ENCODE measurements around the gene DNAJB13.

Gene DNAJB13

GRCh38 chr11:73939096-73939495 is 11.7 kb upstream of the DNAJB13 start:
- DNase-seq (ENCODE audit: extremely low read depth, low read depth) = peak; percentile 38
- no peak overlapping the region for H3K4me3 ChIP-seq (replicated peaks; ENCODE audit: low read depth, low read length)
- TF ChIP-seq CTCF (IDR thresholded peaks at IDR 0.05; ENCODE audit: low read depth, low read length, missing control alignments) = no peak

- DNase-seq (ENCODE audit: extremely low read depth, low read depth) = no peak
- H3K4me3 ChIP-seq (replicated peaks; ENCODE audit: low read depth, low read length) = no peak overlapping the region
- TF ChIP-seq CTCF (IDR thresholded peaks at IDR 0.05; ENCODE audit: low read depth, low read length, missing control alignments) = no peak
Observed at GRCh38 chr11:73940801-73941570, 9.8 kb upstream of the DNAJB13 start.

GRCh38 chr11:73942010-73942409 is 8.8 kb upstream of the DNAJB13 start:
- DNase-seq (ENCODE audit: extremely low read depth, low read depth) = no peak
- TF ChIP-seq CTCF (IDR thresholded peaks at IDR 0.05; ENCODE audit: low read depth, low read length, missing control alignments) = no peak
- H3K4me3 ChIP-seq (replicated peaks; ENCODE audit: low read depth, low read length) = no peak overlapping the region

- no peak for DNase-seq (ENCODE audit: extremely low read depth, low read depth)
- no peak overlapping the region for H3K4me3 ChIP-seq (replicated peaks; ENCODE audit: low read depth, low read length)
Observed at GRCh38 chr11:73944085-73944484, 6.7 kb upstream of the DNAJB13 start.

GRCh38 chr11:73944901-73945300 is 5.9 kb upstream of the DNAJB13 start:
- H3K4me3 ChIP-seq (replicated peaks; ENCODE audit: low read depth, low read length) = no peak overlapping the region
- DNase-seq (ENCODE audit: extremely low read depth, low read depth) = no peak
- no peak for TF ChIP-seq CTCF (IDR thresholded peaks at IDR 0.05; ENCODE audit: low read depth, low read length, missing control alignments)

More at GRCh38 chr11:73944085-73944484, 6.7 kb upstream of the DNAJB13 start:
- no peak for TF ChIP-seq CTCF (IDR thresholded peaks at IDR 0.05; ENCODE audit: low read depth, low read length, missing control alignments)

GRCh38 chr11:73945396-73945795 is 5.4 kb upstream of the DNAJB13 start:
- DNase-seq (ENCODE audit: extremely low read depth, low read depth) = no peak
- no peak for TF ChIP-seq CTCF (IDR thresholded peaks at IDR 0.05; ENCODE audit: low read depth, low read length, missing control alignments)
- no peak overlapping the region for H3K4me3 ChIP-seq (replicated peaks; ENCODE audit: low read depth, low read length)

Measured in HFF-Myc (cell line).